GM18858 (cell line): Measurements from ENCODE around the gene SUN2.
"Not testable (repeated sequence)": the region's sequence is repeated elsewhere in the genome, so short reads cannot be mapped to it uniquely, and the experiment has no call there.

Experiments used
- ATAC-seq: cut with Tn5 transposase; IDR thresholded peaks from one replicate; pipeline ENCODE4 v1.9.1; 2021; ENCODE audit not compliant: unreplicated experiment

SUN2 gene

GRCh38 chr22:38755911-38756532 is at the start of gene SUN2:
TSS of gene SUN2 (minus strand) at chr22:38755998. CDS start at chr22:38752628, 3,370 bp downstream.
- peak; percentile 63 for ATAC-seq

GRCh38 chr22:38805041-38805593 is 49.3 kb upstream of the SUN2 start:
- ATAC-seq = not testable (repeated sequence)

- ATAC-seq = no peak
Measured at GRCh38 chr22:38802671-38803121, 46.9 kb upstream of the SUN2 start.

- no peak for ATAC-seq
Measured at GRCh38 chr22:38799265-38800002, 43.6 kb upstream of the SUN2 start.

GRCh38 chr22:38798496-38798895 is 42.7 kb upstream of the SUN2 start:
- no peak for ATAC-seq

- ATAC-seq = no peak
Measured at GRCh38 chr22:38796262-38796957, 40.6 kb upstream of the SUN2 start.

GRCh38 chr22:38795569-38795968 is 39.8 kb upstream of the SUN2 start:
- ATAC-seq = no peak

- ATAC-seq = peak; percentile 94
Measured at GRCh38 chr22:38793721-38794466, 38.1 kb upstream of the SUN2 start, which contains the start of gene DNAL4. TSS of gene DNAL4 (minus strand) at chr22:38794143. CDS start at chr22:38782731, 11,412 bp downstream.

GRCh38 chr22:38793317-38793716 is 37.5 kb upstream of the SUN2 start:
- no peak for ATAC-seq

GRCh38 chr22:38792833-38793232 is 37.0 kb upstream of the SUN2 start:
- ATAC-seq = no peak

- ATAC-seq = no peak
Measured at GRCh38 chr22:38789606-38790005, 33.8 kb upstream of the SUN2 start.

- ATAC-seq = no peak
Measured at GRCh38 chr22:38788846-38789245, 33.0 kb upstream of the SUN2 start.

GRCh38 chr22:38788021-38788816 is 32.4 kb upstream of the SUN2 start:
- ATAC-seq = no peak

- ATAC-seq = no peak
Measured at GRCh38 chr22:38786631-38787030, 30.8 kb upstream of the SUN2 start.

- ATAC-seq = no peak
Measured at GRCh38 chr22:38784856-38785255, 29.1 kb upstream of the SUN2 start.

GRCh38 chr22:38784035-38784434 is 28.2 kb upstream of the SUN2 start:
- no peak for ATAC-seq

GRCh38 chr22:38783095-38783615 is 27.4 kb upstream of the SUN2 start:
- ATAC-seq = no peak

- ATAC-seq = no peak
Measured at GRCh38 chr22:38782402-38783094, 26.8 kb upstream of the SUN2 start.

GRCh38 chr22:38781033-38781432 is 25.2 kb upstream of the SUN2 start:
- ATAC-seq = no peak
